KBM-7 (cell line): Measurements from ENCODE around the gene PDZD2.
A peak's percentile ranks its signal among the peaks of the same experiment; 100 is the strongest.
"Not testable (repeated sequence)": the region's sequence is repeated elsewhere in the genome, so short reads cannot be mapped to it uniquely, and the experiment has no call there.

Experiments
- DNase-seq: peaks from one replicate; pipeline ENCODE4 v3.0.0-alpha.2; 2015
- in situ Hi-C: fragments of 300-500 bp; cut with MboI; formaldehyde crosslinking; loops from 2 replicates; pipeline ENCODE4 v1.14.3; 2020; ENCODE audit warnings: low sequenced_read_pairs, low pct_unique_long_range_greater_than_20kb, mixed read lengths

PDZD2 gene

DNA sequence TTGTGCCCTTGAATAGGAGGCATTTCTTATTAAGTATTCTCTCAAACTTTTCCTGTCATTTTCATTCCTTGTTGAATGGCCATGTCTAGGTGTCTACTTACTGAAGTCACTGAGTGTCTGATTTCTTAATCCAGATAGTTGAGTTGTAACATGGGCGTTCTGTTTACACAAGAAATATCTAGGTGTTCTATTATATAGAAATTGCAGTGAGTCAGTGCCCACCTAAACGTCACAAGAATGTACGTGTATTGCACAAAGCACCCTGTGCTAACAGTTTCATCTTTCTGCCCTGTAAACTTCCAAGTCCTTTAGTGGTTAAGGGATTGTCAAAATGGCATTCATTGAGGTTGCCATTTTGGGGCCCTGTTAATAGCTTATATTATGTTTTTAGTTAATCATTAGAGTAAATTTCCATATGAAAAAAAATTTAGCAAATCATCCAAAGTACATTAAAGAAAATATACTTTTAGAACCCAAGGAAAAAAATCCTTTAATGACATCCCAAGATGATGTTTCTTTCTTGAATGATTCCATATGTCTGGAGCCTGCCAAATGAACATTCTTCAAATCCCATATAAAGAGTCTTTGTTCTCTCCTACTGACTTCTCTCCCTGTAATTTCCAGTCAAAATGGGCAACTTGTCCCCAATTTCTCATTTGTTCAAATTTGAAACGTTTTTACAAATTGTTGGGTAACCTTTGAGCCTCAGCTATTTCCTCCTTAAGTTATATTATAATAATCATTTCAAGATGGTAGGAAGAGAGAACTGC lies 421.0 kb downstream of the PDZD2 start:
- no peak for DNase-seq

DNA sequence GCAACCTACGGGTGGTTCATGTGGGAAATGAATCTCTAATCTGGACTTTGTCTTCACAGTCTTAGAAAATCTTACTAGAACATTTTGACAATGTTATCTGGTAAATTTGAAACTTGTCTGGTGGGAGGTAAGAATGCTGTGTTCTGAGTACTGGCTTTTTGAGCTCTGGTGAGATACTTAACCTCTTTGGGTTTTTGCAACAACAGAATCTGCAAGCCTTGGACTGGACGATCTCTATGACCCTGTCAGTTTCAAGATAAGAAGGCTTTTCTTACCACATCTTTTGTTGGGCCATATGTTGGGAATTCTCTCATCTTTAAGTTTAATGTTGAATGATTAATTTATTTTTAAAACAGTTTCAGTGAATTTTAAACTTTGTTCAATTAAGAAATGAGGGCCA lies 422.3 kb downstream of the PDZD2 start:
- no peak for DNase-seq
- in situ Hi-C loops, result loop anchor here (25.0 kb wide), 1 partner anchor 224 kb away; no protein-coding TSS in a partner anchor

More for the DNA sequence above, 421.0 kb downstream of the PDZD2 start:
- in situ Hi-C loops, result loop anchor here (25.0 kb wide), 1 partner anchor 223 kb away; no protein-coding TSS in a partner anchor

DNA sequence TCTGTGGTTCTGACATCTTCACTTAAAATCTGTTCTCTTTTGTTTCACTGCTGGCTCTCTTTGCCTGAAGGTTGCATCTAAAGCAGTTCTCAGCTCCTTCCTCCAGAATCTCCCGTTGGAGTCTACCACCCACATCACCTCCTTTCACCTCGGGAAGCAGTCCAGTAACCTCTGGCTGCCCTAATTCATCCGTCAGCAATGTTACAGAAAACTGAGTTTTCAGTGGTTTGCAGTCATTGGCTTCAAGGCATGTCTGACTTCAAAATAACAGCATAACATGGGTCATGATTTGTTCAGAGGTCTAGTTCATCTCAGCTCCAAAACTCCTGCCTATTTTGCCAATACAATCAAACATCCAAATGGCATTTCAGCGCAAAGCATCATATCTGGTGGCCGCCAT lies 427.5 kb downstream of the PDZD2 start:
- DNase-seq, result no peak
- in situ Hi-C loops, result loop anchor here (25.0 kb wide), 1 partner anchor 229 kb away; no protein-coding TSS in a partner anchor

DNA sequence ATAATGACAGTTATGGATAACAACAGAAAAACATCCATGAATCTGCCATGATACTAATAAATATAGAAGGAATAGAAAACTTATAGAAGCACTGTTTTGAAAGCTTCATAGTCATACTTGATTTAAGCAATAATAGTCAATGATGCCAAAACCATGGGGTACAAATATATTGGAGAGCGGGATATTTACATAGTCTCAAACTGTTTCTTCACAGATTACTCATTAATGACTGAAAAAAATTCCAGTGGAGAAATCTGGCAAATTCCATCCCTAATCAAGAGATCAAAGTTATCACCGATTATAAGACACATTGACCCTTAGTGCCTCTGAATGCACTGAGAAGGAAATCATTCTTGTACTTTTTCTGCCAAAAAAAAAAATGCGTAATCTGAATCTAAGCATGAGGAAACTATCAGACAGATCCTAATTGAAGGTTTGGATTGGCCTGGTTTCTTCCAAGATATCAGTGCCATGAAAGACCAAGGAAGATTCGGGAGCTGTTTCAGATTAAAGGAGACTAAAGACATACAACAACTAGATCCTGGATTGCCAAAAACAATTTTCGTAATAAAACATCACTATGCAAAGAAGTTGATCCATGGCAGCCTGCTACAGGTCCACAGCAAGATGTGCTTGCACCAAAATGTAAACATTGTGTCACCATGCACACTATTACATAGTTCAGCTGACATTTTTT lies 429.0 kb downstream of the PDZD2 start:
- no peak for DNase-seq
- in situ Hi-C loops, result loop anchor here (25.0 kb wide), 1 partner anchor 231 kb away; no protein-coding TSS in a partner anchor

DNA sequence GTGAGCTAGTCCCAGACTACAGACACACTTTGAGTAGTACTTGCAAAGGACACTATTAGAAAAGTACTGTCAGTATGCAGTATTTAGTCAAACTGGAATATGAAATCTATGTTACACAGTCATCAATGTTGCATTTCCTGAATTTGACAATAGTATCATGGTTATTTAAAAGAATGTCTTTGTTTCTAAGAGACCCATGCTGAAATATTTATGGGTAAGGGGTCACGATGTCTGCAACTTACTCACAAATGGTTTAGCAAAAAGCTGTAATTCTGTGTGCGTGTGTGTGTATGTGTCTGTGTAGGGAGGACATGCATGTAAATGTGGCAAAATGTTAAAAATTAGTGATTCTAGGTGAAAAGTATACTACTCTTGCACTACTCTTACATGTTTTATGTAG lies 429.6 kb downstream of the PDZD2 start:
- in situ Hi-C loops, result loop anchor here (25.0 kb wide), 1 partner anchor 231 kb away; no protein-coding TSS in a partner anchor
- no peak for DNase-seq

DNA sequence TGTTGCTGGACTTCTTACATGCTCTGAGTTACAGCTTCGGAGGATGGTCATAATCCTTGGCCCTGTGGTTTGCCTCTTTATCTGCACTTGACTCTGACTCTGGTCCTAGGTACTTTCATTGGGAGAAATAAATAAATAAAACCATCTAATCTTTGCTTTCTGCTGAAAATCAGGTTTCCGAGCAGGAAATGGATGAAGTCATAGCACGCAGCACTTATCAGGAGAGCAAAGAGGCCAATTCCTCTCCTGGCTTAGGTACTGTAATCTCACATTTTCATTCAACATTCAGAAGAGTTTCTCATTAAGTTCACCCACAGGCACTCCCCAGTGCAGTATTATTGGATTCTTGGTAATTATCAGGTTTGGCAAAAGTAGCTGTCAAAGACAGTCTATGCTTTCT lies 430.5 kb downstream of the PDZD2 start:
- no peak for DNase-seq
- in situ Hi-C loops, result loop anchor here (25.0 kb wide), 1 partner anchor 232 kb away; no protein-coding TSS in a partner anchor

DNA sequence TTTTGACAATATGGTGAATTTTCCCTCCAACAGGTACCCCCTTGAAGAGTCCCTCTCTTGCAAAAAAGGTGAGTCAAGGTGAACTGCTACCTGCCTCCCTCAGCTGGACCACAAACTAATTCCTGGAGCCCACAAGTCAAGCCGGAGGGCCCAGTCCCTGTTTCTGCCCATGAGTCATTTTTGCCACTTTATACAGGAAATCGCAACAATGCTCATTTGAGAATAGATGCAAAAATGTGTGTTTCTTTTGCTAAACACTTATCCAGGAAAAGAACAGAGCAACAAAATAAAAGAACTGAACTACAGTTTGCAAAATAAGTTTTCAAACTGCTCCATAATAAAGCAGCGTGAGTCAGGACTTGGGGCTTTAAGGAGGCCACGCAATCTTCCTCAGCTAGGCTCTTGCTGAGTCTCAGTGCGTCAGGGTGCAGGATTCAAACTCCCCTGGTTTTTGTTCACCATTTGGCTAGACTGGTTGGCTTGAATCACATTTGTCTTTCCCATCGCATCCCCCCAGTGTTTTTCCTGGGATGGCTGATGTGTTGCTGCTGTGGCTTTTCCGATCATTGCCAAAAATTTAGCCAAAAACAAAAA lies 432.5 kb downstream of the PDZD2 start:
- no peak for DNase-seq
- in situ Hi-C loops, result loop anchor here (25.0 kb wide), 1 partner anchor 234 kb away; no protein-coding TSS in a partner anchor

DNA sequence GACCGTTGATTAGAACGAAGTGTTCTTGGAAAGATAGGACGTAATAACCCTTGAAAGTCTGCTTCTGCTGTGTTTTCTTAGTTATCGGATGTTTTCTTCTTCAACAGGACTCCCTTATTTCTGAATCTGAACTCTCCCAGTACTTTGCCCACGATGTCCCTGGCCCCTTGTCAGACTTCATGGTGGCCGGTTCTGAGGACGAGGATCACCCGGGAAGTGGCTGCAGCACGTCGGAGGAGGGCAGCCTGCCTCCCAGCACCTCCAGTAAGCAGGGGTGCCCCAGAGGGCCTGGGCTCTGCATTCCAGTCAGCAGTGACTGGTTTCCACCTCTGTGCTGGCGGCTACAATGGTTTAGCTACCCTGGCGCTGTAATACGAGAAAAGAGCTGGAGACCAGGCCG lies 433.1 kb downstream of the PDZD2 start:
- in situ Hi-C loops, result loop anchor here (25.0 kb wide), 1 partner anchor 235 kb away; no protein-coding TSS in a partner anchor
- no peak for DNase-seq

DNA sequence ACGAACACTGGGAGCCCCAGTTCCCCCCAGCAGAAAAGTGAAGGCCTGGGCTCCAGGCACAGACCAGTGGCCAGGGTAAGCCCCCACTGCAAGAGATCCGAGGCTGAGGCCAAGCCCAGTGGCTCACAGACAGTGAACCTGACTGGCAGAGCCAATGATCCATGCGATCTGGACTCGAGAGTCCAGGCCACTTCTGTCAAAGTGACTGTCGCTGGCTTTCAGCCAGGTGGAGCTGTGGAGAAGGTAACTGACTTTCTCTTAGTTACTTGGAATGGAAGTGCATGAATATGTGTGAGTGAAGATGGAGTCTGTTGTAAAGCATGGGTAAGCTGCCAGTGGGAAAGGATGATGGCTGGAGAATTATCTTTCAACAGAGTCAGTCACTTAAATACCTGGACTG lies 435.5 kb downstream of the PDZD2 start:
- in situ Hi-C loops, result loop anchor here (25.0 kb wide), 1 partner anchor 237 kb away; no protein-coding TSS in a partner anchor
- no peak for DNase-seq

DNA sequence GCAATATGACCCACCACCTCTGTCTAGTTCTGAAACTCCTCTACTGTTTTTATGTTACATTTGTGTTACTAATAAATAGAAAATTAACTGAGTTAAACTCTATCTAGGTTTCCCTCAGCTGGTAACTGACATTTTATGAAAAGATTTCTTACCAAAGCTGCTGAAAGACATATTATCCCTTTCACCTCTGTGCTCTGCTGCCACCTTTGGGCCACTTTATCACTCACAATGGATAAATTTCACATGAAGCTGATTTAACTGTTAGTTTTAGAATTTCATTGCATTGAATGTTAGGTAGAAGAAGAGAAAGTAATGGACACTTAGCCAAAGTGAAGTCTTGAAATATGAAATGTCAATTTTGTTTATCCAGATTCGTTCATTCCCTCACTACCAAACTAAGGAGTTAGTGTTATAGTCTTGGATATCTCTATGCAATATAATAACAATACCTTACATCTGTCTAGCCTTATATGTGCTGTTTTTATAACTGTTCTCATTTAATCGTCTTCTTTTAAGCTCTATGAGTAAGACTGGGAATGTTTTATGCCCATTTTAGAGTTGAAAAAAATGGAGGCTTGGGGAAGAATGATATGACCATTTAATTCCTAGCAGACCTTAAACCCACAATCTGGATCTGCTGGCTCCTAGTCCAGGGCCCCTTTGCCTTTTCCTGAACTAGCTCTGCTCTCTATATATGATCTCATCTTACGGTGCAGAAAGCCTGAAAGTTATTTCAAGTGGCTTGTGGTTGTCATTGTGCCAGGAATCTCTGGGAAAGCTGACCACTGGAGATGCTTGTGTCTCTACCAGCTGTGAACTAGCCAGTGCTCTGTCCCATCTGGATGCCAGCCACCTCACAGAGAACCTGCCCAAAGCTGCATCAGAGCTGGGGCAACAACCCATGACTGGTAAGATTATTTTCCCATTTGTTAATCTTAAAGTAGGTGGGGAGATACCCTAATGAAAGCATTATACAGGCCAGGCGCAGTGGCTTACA lies 438.1 kb downstream of the PDZD2 start:
- peak; percentile 49 for DNase-seq
- in situ Hi-C loops, result loop anchor here (25.0 kb wide), 1 partner anchor 515 kb away; no protein-coding TSS in a partner anchor

DNA sequence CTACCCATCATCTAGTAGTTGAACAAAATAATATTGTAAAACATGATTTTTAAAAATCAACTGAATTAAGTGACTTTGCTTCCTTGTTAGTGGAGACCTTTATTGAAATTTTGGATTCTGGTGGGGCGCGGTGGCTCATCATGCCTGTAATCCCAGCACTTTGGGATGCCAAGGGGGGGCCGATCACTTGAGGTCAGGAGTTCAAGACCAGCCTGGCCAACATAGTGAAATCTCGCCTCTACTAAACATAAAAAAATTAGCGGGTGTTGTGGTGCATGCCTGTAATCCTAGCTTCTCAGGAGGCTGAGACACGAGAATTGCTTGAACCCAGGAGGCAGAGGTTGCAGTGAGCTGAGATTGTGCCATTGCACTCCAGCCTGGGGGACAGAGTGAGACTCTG lies 439.9 kb downstream of the PDZD2 start:
- DNase-seq, result not testable (repeated sequence)
- in situ Hi-C loops, result loop anchor here (25.0 kb wide), 1 partner anchor 517 kb away; no protein-coding TSS in a partner anchor

DNA sequence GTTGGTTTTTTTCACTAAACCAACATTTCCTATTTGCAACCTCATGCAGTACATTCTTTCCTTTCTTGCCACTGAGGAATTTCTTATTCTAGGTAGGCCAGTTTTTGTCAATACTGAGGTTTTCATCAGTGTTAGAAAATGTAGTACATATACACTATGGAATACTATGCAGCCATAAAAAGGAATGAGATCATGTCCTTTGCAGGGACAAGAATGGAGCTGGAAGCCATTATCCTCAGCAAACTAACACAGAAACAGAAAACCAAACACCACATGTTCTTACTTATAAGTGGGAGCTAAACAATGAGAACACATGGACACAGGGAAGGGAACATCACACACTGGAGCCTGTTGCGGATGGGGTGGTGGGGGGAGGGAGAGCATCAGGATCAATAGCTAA lies 441.6 kb downstream of the PDZD2 start:
- DNase-seq, result not testable (repeated sequence)
- in situ Hi-C loops, result loop anchor here (25.0 kb wide), 1 partner anchor 518 kb away; no protein-coding TSS in a partner anchor

DNA sequence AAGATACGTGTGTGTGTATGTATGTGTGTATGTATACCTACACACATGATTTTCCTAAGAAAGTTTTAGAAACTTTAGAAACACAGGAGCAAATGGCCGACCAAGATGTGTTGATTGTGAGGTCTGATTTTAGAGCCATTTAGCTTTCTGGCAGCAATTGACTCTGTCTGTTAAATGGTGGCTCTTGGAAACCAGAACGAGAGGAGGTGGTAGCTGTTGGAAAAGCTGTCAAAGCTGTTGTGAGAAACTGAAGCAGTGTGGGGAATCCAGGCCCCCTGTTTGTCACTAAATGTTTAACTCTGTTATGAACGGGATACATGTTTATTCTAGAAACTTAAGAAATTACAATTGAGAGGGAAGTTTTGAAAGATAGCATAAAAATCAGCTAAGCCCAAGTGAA lies 443.8 kb downstream of the PDZD2 start:
- DNase-seq, result no peak
- in situ Hi-C loops, result loop anchor here (25.0 kb wide), 1 partner anchor 520 kb away; no protein-coding TSS in a partner anchor

DNA sequence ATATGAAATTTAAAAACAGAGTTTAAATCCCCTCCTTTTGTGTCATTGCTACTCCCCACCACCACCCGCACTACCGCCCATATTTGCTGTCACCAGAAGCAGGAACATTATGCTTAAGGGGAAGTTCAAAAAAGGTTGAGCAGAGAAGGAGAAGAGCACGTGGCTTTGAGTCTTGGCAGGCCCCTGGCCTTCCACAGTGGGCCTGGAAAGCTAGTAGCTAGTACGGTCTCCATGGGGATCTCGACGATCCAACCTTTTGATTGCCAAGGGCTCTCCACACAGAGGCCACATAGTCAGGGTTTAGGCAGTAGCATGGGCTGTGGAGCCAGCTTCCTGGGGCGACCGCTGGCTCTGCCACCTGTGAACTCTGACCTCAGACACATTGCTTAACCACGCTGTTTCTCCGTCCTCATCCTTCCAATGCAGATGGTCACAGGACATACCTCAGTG lies 445.1 kb downstream of the PDZD2 start:
- in situ Hi-C loops, result loop anchor here (25.0 kb wide), 1 partner anchor 522 kb away; no protein-coding TSS in a partner anchor
- DNase-seq, result peak; percentile 21

DNA sequence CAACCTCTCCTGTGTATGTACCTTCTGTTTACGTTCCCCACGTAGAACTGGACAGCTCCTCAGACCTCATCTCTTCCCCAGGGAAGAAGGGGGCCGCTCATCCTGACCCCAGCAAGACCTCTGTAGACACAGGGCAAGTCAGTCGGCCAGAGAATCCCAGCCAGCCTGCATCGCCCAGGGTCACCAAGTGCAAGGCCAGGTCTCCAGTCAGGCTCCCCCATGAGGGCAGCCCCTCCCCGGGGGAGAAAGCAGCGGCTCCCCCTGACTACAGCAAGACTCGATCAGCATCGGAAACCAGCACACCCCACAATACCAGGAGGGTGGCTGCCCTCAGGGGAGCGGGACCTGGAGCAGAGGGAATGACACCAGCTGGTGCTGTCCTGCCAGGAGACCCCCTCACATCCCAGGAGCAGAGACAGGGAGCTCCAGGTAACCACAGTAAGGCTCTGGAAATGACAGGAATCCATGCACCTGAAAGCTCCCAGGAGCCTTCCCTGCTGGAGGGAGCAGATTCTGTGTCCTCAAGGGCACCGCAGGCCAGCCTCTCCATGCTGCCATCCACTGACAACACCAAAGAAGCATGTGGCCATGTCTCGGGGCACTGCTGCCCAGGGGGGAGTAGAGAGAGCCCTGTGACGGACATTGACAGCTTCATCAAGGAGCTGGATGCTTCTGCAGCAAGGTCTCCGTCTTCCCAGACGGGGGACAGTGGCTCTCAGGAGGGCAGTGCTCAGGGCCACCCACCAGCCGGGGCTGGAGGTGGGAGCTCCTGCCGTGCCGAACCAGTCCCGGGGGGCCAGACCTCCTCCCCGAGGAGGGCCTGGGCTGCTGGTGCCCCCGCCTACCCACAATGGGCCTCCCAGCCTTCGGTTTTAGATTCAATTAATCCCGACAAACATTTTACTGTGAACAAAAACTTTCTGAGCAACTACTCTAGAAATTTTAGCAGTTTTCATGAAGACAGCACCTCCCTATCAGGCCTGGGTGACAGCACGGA lies 448.5 kb downstream of the PDZD2 start:
- in situ Hi-C loops, result loop anchor here (25.0 kb wide), 1 partner anchor 525 kb away; no protein-coding TSS in a partner anchor
- DNase-seq, result no peak

DNA sequence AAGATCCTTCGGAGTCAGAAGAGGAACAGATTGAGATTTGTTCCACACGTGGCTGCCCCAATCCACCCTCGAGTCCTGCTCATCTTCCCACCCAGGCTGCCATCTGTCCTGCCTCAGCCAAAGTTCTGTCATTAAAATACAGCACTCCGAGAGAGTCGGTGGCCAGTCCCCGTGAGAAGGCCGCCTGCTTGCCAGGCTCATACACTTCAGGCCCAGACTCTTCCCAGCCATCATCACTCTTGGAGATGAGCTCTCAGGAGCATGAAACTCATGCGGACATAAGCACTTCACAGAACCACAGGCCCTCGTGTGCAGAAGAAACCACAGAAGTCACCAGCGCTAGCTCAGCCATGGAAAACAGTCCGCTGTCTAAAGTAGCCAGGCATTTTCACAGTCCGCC lies 449.3 kb downstream of the PDZD2 start:
- DNase-seq, result no peak
- in situ Hi-C loops, result loop anchor here (25.0 kb wide), 1 partner anchor 526 kb away; no protein-coding TSS in a partner anchor
